ENCODE measurements around the gene NOP14.

DNA sequence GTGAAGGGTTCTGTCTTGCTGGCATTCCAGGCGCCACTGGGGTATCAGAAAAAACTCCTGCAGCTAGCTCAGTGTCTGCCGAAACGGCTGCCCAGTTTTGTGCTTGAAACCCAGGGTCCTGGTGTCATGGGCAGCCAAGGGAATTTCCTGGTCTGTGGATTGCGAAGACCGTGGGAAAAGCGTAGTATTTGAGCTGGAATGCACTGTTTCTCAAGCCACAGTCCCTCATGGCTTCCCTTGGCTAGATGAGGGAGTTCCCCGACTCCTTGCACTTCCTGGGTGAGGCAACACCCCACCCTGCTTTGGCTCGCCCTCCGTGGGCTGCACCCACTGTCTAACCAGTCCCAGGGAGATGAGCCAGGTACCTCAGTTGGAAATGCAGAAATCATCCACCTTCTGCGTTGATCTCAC lies 40.1 kb downstream of the NOP14 start:
- TF ChIP-seq, protein P1, sequence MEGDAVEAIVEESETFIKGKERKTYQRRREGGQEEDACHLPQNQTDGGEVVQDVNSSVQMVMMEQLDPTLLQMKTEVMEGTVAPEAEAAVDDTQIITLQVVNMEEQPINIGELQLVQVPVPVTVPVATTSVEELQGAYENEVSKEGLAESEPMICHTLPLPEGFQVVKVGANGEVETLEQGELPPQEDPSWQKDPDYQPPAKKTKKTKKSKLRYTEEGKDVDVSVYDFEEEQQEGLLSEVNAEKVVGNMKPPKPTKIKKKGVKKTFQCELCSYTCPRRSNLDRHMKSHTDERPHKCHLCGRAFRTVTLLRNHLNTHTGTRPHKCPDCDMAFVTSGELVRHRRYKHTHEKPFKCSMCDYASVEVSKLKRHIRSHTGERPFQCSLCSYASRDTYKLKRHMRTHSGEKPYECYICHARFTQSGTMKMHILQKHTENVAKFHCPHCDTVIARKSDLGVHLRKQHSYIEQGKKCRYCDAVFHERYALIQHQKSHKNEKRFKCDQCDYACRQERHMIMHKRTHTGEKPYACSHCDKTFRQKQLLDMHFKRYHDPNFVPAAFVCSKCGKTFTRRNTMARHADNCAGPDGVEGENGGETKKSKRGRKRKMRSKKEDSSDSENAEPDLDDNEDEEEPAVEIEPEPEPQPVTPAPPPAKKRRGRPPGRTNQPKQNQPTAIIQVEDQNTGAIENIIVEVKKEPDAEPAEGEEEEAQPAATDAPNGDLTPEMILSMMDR (IDR thresholded peaks at IDR 0.05), result no peak
- TF ChIP-seq ZFX (IDR thresholded peaks at IDR 0.05; ENCODE audit: borderline replicate concordance), result no peak

Data from 22Rv1 (cell line).